LHCN-M2 (cell line): Measurements from ENCODE around the gene PATJ. TPM values are rescaled to one million over a fixed set of nuclear protein-coding genes. Genes with fewer than 3 reads are reported as not detected.
"Not testable (repeated sequence)": the region's sequence is repeated elsewhere in the genome, so short reads cannot be mapped to it uniquely, and the experiment has no call there.

Source experiments
- DNase-seq: peaks from one replicate; pipeline ENCODE4 v3.0.0-alpha.2; 2012; ENCODE audit warnings: low read depth
- total RNA-seq: library from RNA; depleted of rRNA; stranded (reverse); fragments of >200 nt; gene quantifications from 2 replicates; pipeline ENCODE4 v1.2.3, GENCODE V29; 2014

PATJ gene
- total RNA-seq, 1 experiment from 2014 or later, result 1.6 TPM

DNA sequence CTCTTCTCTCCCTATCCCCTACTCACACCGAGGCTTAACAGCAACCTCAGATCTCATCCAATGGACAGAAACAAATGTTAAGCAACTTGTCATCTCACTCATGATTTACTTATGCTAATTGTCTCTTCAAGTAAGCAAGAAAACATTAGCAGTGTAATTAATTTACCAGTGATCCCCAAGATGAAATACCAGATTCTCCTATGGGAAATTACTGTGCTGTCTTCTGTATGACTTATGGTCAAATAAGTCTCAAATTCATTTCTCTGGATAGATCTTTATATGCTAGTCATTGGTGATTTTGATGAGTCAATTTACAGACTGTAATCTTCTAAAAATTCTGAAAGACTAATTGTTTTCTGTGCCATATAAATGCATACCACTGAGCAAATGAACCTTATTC lies 419.4 kb downstream of the PATJ start:
- DNase-seq, result no peak

- DNase-seq, result not testable (repeated sequence)
These were observed 428.1 kb downstream of the PATJ start for GRCh38 chr1:62170380-62170779.

GRCh38 chr1:62175568-62176179 lies 433.4 kb downstream of the PATJ start:
- DNase-seq, result peak; percentile 45

DNA sequence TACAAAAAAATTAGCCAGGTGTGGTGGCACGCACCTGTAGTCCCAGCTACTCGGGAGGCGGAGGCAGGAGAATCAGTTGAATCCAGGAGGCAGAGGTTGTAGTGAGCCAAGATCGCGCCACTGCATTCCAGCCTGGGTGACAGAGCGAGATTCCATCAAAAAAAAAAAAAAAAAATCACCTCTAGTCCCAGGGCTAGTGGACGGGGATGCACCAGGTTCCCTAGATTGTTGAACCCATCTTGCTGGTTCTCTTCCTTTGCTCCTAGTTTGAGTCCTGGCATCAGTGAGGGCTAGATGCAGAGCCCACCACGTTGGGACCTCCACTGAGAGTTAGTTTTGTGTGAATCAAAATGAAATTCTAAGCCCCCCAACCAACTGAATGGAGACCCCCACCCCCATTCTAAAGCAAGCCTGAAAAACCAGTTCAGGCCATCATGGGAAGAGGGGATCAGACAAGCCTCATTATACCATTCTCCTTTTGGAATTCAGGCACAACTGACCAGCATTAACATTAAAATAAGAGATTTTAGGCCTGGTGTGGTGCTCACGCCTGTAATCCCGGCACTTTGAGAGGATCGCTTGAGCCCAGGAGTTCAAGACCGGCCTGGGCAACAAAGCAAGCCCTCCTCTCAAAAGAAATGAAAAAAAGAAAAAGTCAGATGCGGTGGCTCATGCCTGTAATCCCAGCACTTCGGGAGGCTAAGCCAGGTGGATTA lies 434.5 kb downstream of the PATJ start:
- no peak for DNase-seq

DNA sequence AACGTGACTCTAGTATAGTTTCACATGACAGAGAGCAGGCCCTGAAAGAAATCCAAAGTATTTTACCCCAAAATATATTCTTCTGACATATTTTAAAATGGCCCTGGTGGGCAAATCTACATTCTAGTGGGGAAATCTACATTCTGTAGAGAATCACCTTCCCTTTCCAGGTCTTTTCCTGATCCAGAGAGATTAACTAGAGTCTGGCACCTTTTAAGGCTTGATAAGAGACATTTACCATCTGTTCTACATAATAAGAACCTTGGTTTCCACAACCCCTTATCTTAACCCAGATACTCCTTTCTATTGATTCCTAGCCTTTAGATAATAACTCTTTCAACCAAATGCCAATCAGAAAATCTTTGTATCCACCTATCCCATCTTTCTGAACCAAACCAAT lies 435.3 kb downstream of the PATJ start:
- no peak for DNase-seq

DNA sequence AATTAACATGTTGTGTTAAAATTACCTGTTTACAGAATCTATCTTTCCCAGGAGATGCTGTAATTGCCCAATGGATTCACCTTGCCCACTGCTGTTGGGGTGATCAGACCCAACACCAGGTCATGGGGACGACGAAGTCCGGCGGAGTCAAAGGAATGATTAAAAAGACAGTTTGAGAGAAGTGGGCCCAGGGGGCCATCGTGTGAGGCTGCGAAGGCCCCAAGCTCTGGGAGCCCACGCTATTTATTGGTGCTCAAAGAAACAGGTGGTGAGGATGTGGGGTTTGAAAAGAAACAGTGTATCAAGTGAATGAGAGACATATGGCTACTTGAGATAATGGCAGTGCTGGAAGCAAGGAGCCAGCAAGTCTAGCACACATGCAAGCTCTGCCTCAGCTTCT lies 436.1 kb downstream of the PATJ start:
- DNase-seq, result no peak

DNA sequence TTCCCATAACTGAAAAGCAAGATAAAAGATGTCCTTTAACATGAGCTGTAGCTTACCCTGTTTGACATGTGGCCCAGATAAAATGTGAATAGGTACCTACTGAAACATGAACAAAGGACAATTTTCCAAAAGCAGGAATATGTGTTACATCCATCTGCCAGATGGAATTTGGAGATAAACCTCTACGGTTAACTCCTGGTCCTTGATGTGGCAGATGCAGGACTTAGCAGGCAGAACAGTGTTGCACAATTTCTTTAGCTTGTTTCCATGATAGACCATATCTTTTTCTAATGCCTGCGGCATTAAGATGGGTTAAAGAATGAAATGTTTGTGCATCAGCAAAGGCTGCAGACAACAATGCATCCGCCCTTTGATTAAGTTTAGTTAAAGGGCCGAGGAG lies 437.8 kb downstream of the PATJ start:
- not testable (repeated sequence) for DNase-seq

- DNase-seq, result no peak
These were observed 438.4 kb downstream of the PATJ start for GRCh38 chr1:62180639-62181038.

GRCh38 chr1:62181532-62181931 lies 439.3 kb downstream of the PATJ start:
- no peak for DNase-seq

GRCh38 chr1:62182157-62182556 lies 439.9 kb downstream of the PATJ start:
- DNase-seq, result not testable (repeated sequence)

DNA sequence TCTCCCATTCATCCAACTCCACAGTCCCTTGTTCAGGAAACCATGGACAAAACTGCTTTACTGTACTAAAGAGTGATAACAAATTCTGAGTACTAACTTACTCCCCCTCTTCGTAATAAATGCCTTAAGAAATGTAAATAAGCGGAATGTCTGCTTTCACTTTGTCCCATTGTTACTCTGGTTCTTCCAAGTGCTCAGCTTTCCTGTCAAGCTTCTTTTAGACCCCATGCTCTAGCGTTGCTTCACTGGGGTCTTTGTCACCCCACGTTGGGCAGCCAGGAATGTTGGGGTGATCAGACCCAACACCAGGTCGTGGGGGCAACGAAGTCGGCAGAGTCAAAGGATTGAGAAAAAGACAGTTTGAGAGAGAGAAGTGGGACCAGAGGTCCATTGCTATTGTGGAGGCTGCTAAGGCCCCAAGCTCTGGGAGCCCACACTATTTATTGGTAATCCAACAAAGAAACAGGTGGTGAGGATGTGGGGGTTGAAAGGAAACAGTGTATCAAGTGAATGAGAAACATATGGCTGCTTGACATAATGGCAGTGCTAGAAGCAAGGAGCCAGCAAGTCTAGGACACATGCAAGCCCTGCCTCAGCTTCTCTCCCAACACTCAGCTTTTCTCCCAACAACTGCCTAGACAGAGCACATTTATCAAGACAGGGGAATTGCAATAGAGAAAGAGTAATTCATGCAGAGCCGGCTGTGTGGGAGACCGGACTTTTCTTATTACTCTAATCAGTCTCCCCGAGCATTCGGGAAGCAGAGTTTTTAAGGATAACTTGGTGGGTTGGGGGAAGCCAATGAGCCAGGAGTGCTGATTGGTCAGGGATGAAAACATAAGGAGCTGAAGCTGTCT lies 441.1 kb downstream of the PATJ start:
- DNase-seq, result not testable (repeated sequence)

GRCh38 chr1:62184336-62184735 lies 442.1 kb downstream of the PATJ start:
- DNase-seq, result no peak

DNA sequence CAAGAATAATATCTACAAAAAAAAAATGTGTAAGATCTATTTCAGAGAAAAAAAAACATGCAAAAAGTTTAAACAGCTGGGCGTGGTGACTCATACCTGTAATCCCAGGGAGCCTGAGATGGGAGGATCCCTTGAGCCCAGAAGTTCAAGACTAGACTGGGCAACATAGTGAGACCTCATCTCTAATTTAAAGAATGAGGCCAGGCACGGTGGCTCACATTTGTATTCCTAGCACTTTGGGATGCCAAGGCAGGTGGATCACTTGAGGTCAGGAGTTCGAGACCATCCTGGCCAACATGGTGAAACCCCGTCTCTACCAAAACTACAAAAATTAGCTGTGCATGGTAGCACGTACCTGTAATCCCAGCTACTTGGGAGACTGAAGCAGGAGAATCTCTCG lies 443.0 kb downstream of the PATJ start:
- peak; percentile 39 for DNase-seq

DNA sequence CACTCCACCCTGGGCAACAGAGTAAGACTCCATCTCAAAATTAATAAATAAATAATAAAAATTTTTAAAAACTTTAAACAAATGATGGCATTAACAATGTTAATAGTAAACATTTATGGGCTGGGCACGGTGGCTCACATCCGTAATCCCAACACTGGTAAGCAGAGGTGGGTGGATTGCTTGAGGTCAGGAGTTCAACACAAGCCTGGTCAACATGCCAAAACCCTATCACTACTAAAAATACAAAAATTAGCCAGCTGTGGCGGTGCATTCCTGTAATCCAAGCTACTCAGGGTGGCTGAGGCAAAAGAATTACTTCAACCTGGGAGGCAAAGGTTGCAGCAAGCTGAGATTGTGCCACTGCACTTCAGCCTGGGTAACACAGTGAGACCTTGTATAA lies 443.4 kb downstream of the PATJ start:
- DNase-seq, result no peak

DNA sequence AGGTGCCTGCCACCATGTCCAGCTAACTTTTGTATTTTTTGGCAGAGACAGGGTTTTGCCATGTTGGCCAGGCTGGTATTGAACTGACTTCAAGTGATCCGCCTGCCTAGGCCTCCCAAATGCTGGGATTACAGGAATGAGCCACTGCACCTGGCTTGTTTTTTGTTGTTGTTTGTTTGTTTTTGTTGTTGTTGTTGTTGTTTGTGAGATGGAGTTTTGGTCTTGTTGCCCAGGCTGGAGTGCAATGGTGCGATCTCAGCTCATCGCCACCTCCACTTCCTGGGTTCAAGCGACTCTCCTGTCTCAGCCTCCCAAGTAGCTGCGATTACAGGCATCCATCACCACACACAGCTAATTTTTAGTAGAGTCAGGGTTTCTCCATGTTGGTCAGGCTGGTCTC lies 445.3 kb downstream of the PATJ start:
- DNase-seq, result no peak

DNA sequence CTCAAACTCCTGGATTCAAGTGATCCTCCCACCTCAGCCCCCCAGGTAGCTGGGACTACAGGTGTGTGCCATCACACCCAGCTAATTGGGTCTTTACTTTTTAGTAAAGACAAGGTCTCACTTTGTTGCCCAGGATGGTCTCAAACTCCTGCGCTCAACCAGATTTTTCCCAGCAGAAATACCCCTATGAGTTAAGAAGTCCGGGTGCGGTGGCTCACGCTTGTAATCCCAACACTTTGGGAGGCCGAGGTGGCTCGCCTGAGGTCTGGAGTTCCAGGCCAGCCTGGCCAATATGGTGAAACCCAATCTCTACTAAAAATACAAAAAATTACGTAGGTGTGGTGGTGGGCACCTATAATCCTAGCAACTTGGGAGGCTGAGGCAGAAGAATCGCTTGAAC lies 445.8 kb downstream of the PATJ start:
- DNase-seq, result no peak

- DNase-seq, result no peak
These were observed 452.6 kb downstream of the PATJ start, which contains the start of gene L1TD1 for GRCh38 chr1:62194651-62195544. Gene L1TD1, plus strand, starts transcription at chr1:62194849. Its CDS starts 11,780 bp downstream, at chr1:62206629.

DNA sequence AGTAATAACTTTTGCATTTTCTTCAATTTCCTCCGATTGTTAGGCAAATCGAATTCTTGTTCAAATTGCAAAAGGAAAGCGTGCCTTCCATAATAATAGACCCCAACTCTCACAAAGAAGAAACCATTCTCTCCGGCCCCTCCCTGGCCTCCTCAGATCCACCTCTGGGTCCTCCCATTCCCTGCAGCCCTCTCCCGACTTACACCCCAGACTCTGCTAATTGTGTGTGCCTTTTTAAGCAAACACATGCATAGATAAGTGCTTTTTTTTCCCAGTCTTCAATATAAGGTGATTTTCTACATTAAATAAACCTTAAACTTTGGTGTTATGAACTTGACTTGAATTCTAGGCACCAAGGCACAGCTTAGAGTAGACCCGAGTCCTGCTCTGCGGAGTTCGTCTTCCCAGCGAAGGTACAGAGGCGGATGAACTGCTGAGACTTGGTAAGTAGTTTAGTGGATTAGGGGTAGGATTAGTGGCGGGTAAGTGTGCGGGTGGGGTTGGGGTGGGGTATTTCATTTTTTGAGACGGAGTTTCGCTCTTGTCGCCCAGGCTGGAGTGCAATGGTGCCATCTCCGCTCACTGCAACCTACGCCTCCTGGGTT lies 453.9 kb downstream of the PATJ start:
- no peak for DNase-seq

DNA sequence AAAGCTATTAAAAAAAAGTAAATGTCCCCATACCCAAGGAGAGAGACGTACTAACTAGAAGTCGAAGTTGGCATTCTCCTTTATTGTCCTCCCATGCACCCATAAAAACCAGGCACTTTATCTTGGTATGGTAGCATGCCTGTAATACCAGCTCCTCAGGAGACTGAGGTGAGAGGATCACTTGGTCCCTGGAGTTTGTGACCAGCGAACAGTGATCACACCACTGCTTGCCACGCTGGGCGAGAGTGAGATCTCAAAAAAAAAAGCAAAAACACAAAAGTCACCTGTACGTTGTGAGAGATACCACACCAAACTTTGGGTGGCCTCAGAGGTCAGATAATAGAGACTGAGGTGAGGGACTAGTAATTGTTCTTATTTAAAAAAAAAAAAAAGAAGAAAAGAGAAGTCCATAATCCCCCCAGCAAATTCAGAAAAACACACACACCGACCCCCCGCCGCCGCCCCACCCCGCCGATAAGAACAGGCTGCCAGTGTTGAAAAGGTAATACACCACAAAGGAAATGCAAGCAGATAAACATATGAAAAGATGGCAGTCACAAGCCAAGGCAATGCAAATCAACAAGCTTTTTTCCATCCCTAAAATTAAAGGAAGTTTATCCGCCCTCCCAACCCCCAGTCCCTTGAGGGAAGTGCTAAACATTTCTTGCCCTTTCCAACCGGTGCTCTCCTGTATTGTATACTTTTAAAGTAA lies 455.9 kb downstream of the PATJ start:
- no peak for DNase-seq

DNA sequence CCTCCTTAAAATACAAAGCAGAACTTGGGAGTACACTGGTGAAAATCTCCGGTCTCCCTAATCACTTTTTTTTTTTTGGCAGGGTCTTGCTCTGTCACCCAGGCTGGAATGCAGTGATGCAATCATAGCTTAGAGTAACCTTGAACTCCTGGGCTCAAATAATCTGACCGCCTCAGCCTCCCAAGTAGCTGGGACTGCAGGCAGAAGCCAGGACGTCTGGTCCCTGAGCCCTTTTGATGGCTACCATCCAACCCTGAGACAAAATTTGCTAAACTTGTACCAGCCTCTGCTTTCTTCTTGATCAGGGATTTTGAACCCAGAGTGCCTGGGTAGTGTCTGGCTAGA lies 456.5 kb downstream of the PATJ start:
- peak; percentile 7 for DNase-seq
